Effector memory CD4-positive, alpha-beta T cell (primary cell): ENCODE results near the gene PRDM15.

Experiments
- DNase-seq, 3 donors: peaks; one replicate each; pipeline ENCODE4 v3.0.0-alpha.2; 2020
- H3K27ac ChIP-seq: 2 replicates; pipeline ENCODE4 v1.7.0; 2013; ENCODE audit warnings: mild to moderate bottlenecking, low read length, moderate library complexity; ENCODE audit not compliant: insufficient read depth, poor library complexity, severe bottlenecking
- H3K27me3 ChIP-seq: replicated peaks from 2 replicates; pipeline ENCODE4 v1.7.0; 2013; ENCODE audit warnings: mild to moderate bottlenecking, low read length; ENCODE audit not compliant: insufficient read depth, control insufficient read depth, poor library complexity, severe bottlenecking
- H3K36me3 ChIP-seq: 2 replicates; pipeline ENCODE4 v1.7.0; 2013; ENCODE audit warnings: mild to moderate bottlenecking, low read length, moderate library complexity; ENCODE audit not compliant: control insufficient read depth, insufficient read depth
- H3K4me1 ChIP-seq: 2 replicates; pipeline ENCODE4 v1.7.0; 2013; ENCODE audit warnings: low read length, mild to moderate bottlenecking; ENCODE audit not compliant: control insufficient read depth, insufficient read depth, poor library complexity, severe bottlenecking
- H3K4me3 ChIP-seq: 2 replicates; pipeline ENCODE4 v1.7.0; 2013; ENCODE audit warnings: low read length, low read depth, mild to moderate bottlenecking; ENCODE audit not compliant: insufficient read depth, poor library complexity, severe bottlenecking
- H3K9me3 ChIP-seq: 2 replicates; pipeline ENCODE4 v1.7.0; 2013; ENCODE audit warnings: mild to moderate bottlenecking, low read length, moderate library complexity; ENCODE audit not compliant: control insufficient read depth

Gene PRDM15

DNA sequence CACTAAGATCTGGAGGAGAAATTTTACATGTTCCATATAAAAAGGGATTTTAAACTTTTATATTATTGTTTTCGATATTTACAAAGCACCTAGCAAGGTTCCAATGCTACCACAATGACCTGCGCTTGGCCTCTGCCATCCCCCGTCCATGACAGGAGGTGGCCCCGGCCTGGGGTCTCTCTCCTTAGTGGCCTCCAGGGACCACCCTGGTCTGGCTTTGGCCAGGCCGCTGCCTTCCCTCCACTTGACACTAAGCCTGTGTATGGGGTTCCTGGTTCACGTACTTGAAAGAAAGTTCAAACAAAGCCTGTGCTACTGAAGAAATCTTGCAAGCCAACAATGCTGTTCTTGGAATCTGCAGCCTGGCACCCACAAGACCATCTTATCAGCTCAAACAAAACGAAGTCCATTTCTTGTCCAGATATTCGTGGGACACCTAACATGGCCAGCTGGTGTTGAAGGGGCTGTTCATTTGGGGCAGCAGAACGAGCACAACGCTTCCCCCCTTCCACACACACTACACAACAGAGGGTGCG, 12.8 kb downstream of the PRDM15 start:
- H3K9me3 ChIP-seq = no peaks in the 10 kb centered on the region
- no peak for DNase-seq

DNA sequence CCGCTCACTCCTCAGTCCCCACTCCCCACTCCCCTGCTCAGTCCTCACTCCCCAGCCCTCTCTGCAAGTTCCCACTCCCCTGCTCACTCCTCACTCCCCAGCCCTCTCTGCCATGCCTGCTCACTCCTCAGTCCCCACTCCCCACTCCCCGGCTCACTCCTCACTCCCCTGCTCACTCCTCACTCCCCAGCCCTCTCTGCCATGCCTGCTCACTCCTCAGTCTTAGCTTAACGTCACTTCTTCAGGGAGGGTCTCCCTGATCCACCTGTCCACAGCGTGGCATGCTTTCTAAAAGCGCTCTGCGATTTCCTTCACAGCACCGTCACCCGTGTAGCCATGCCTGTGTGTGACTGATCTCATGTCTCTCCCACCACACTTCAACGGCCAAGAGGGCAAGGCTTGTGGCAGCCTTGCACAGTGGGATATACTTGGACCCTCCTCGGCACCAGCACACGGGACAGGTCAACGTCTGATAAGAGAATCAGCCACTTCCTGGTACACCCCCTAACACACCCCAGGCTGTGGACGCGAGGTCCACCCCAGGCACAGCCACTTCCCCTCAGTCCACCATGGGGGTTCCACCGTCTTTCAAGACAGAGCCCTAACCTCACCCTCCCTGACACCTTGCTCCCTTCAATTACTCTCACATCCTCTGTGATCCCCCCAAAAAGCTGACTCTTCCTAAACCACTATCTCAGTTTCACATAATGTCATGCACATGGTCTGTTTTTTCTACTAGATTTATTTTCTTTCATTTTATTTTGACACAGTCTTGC, 14.0 kb downstream of the PRDM15 start:
- H3K27ac ChIP-seq = no peak overlapping the region
- H3K4me3 ChIP-seq = no peak overlapping the region
- no peaks in the 10 kb centered on the region for H3K9me3 ChIP-seq
- H3K4me1 ChIP-seq = no peaks in the 10 kb centered on the region
- H3K27me3 ChIP-seq = no peaks in the 10 kb centered on the region
- DNase-seq = no peak
- H3K36me3 ChIP-seq = no peaks in the 10 kb centered on the region

More for the DNA sequence above, 12.8 kb downstream of the PRDM15 start:
- Histone ChIP-seq H3K4me1 (no peaks in the 10 kb centered on the region), H3K27me3 (no peaks in the 10 kb centered on the region), H3K27ac (no peak overlapping the region), H3K36me3 (no peaks in the 10 kb centered on the region), H3K4me3 (no peak overlapping the region)

DNA sequence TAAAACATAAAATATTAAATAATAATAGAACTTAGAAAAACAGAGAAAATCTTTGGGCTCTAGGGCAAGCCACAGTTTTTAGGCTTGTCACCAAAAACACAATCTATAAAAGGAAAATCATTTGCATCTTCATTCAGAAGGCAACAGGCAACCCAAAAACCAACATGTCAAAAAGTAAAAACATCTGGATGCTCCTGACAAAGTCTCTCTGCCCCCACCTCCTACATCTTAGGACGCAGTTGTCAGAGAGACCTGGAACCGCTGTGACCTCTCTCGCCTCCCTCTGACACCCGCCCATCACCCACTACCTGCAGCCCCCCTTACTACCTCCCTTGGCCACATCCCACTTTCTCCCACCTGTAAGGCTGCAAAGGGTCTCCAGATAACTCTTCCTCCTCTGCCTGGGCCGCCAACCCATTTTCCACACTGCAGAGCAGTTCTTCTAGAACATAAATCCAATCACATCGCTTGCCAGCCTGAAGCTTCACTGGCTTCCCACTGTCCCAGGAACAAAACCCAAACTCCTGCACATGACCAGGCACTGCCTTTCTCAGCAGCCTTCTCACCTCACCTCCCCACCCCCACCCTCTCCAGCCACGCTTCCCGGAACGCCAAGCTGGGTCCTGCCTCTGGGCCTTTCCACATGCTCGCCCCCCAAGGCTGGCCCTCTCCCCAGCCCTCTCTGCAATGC, 14.7 kb downstream of the PRDM15 start:
- no peak overlapping the region for H3K27ac ChIP-seq
- H3K9me3 ChIP-seq = no peaks in the 10 kb centered on the region
- no peaks in the 10 kb centered on the region for H3K27me3 ChIP-seq
- H3K36me3 ChIP-seq = peaks cover 5% of the 10 kb centered on the region
- no peaks in the 10 kb centered on the region for H3K4me1 ChIP-seq
- no peak overlapping the region for H3K4me3 ChIP-seq
- no peak for DNase-seq

- H3K9me3 ChIP-seq = no peaks in the 10 kb centered on the region
- H3K36me3 ChIP-seq = peaks cover 9% of the 10 kb centered on the region
- DNase-seq = no peak
These were observed 15.8 kb downstream of the PRDM15 start for GRCh38 chr21:41863439-41863740.

DNA sequence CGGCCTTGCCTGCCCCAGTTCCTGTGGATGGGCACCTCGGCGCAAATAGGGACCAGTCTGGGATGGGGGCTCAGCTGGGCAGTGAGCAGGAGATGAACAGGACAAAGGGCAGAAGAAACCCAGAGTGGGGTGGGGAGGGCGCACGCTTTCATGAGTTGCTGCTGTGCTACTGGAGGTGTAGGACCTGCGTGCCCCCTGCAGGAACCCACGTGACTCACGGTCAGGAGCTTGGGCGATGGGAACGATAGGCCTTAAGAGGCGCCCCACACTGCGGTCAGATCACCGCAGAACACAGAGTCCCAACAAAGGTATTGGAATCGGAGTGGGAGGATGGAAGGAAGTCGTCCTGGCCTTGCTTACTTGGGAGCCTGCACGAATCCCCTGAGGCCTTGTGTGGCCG, 17.2 kb downstream of the PRDM15 start:
- no peak for DNase-seq
- no peak overlapping the region for H3K27ac ChIP-seq
- no peaks in the 10 kb centered on the region for H3K27me3 ChIP-seq
- H3K9me3 ChIP-seq = no peaks in the 10 kb centered on the region
- H3K36me3 ChIP-seq = peaks cover 11% of the 10 kb centered on the region
- H3K4me3 ChIP-seq = no peak overlapping the region
- no peaks in the 10 kb centered on the region for H3K4me1 ChIP-seq

More at GRCh38 chr21:41863439-41863740, 15.8 kb downstream of the PRDM15 start:
- no peaks in the 10 kb centered on the region for H3K27me3 ChIP-seq
- H3K4me3 ChIP-seq = no peak overlapping the region
- H3K27ac ChIP-seq = no peak overlapping the region
- no peaks in the 10 kb centered on the region for H3K4me1 ChIP-seq

DNA sequence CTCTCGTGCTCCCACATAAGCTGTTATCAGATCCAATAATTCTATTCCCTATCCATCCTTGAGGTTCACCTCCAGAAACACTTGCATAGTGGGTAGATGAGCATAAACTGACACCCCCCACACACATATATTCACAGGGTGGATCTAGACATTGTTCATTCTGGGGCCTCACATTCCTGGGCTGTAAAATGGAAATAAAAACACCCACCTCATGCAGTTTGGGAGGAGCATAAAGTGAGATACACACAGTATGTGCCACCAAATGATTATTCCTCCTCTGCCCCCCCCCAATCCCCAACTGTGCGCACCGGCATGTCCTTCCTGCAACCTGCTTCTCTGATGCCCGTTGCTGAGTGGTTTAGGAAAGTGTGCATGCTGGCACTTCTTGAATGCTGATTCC, 17.9 kb downstream of the PRDM15 start:
- no peak for DNase-seq
- Histone ChIP-seq H3K27me3 (no peaks in the 10 kb centered on the region), H3K9me3 (no peaks in the 10 kb centered on the region), H3K4me3 (no peak overlapping the region), H3K27ac (no peak overlapping the region), H3K36me3 (peaks cover 18% of the 10 kb centered on the region), H3K4me1 (no peaks in the 10 kb centered on the region)

DNA sequence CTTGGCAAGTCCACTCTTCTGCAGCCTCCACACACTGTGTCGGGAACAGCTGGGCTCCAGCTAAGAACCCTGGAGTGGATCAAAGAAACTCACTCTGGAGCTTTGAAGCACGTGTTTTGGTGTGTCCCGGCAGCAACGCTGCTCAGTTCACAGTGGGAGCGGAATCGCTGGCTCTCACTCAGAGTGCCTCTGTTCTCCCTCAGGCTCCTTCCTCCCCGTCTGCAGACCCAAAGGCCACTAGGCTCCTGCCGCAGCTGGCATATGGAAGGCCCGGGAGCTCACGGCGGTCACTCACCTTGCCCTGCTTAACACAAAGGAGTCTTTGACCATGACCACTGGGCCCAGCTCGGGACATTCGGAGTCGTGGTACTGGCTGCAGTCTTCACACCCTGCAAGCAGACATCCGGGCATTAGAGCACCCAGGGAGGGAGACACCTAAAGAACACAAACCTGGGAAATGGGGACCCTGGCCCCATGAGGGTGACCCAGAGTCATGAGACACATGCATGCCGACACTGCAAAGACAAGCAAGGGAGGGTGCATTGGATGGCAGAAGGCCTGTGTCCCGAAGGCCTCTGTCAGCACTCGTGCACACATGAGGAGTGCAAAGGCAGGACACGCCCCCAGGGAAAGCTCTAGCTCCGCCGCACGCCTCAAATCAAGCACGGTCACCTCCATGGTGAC, 19.7 kb downstream of the PRDM15 start:
- Histone ChIP-seq H3K27ac (no peak overlapping the region), H3K9me3 (no peaks in the 10 kb centered on the region), H3K27me3 (no peaks in the 10 kb centered on the region), H3K4me1 (no peaks in the 10 kb centered on the region), H3K36me3 (peaks cover 28% of the 10 kb centered on the region), H3K4me3 (no peak overlapping the region)
- no peak for DNase-seq

DNA sequence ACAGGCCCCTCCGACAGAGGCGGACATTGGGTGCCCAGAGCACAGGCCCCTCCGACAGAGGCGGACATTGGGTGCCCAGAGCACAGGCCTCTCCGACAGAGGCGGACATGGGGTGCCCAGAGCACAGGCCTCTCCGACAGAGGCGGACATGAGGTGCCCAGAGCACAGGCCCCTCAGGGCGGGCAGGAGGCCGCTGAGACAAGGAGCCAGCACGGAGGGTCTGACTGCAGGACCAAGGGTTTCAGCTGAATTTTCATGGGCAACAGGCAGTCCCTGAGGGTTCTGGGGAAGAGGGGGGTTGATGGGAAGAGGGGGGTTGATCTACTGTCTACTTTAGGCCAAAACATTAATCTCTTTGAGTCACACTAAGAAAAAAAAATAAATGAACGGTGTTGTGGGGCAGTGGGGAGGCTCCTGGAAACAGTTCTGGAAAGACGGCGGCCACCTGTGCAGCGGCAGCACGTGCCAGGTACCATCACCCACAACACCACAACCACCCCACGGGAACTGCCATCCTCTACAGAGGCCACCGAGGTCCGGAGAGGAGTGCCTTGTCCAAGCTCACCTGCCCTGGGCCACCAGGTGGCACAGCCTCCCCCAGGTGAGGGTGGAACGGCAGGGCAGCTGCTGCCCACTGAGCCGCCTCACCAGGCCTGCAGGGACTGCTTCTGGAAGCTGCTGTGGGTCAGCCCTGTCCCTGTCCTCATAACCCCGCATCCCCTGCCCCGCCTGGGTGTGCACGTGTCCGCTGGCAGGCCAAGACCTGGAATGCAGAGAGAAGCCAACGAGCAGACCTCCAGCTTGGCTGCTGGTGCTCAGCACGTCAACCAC, 20.5 kb downstream of the PRDM15 start:
- H3K9me3 ChIP-seq = no peaks in the 10 kb centered on the region
- H3K36me3 ChIP-seq = peaks cover 36% of the 10 kb centered on the region
- H3K4me3 ChIP-seq = no peak overlapping the region
- no peaks in the 10 kb centered on the region for H3K27me3 ChIP-seq
- H3K27ac ChIP-seq = no peak overlapping the region
- no peak for DNase-seq
- H3K4me1 ChIP-seq = no peaks in the 10 kb centered on the region

GRCh38 chr21:41857771-41858300, 21.3 kb downstream of the PRDM15 start:
- no peaks in the 10 kb centered on the region for H3K4me1 ChIP-seq
- H3K27me3 ChIP-seq = no peaks in the 10 kb centered on the region
- DNase-seq = no peak
- no peak overlapping the region for H3K27ac ChIP-seq
- H3K36me3 ChIP-seq = peaks cover 37% of the 10 kb centered on the region
- no peaks in the 10 kb centered on the region for H3K9me3 ChIP-seq
- H3K4me3 ChIP-seq = no peak overlapping the region
